DND-41 (cell line): ENCODE data around the gene SUPT3H.

Experiments
- EZH2 ChIP-seq: IDR thresholded peaks from 3 replicates; pipeline ENCODE4 v1.6.1; 2012; ENCODE audit warnings: borderline replicate concordance, low read depth, mild to moderate bottlenecking, moderate library complexity, low read length, inconsistent platforms; ENCODE audit not compliant: severe bottlenecking
- TF ChIP-seq, protein P1 (sequence below): IDR thresholded peaks from 2 replicates; pipeline ENCODE4 v1.5.1; 2012; ENCODE audit warnings: borderline replicate concordance, low read length, moderate library complexity, mild to moderate bottlenecking; ENCODE audit not compliant: poor library complexity, severe bottlenecking; ENCODE audit errors: extremely low read depth

DNA sequence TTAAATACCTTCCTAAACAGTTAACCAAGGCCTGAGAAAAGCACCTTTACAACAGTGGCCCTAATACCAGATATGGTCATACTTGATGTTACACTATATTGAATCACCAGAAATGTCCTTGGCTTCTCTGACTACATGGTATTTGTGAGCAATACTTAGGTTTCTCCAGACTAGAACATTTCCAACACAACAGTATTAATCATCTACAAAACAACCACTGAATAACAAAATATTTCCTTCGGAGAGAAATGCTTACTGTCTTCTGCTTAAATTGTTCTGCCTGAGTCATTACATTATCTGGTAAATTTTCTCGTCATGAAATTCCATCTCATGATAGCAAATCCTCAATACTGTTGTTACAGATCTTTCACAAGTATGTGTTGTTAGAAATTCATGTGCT lies 302.5 kb downstream of the SUPT3H start:
- TF ChIP-seq, protein P1, sequence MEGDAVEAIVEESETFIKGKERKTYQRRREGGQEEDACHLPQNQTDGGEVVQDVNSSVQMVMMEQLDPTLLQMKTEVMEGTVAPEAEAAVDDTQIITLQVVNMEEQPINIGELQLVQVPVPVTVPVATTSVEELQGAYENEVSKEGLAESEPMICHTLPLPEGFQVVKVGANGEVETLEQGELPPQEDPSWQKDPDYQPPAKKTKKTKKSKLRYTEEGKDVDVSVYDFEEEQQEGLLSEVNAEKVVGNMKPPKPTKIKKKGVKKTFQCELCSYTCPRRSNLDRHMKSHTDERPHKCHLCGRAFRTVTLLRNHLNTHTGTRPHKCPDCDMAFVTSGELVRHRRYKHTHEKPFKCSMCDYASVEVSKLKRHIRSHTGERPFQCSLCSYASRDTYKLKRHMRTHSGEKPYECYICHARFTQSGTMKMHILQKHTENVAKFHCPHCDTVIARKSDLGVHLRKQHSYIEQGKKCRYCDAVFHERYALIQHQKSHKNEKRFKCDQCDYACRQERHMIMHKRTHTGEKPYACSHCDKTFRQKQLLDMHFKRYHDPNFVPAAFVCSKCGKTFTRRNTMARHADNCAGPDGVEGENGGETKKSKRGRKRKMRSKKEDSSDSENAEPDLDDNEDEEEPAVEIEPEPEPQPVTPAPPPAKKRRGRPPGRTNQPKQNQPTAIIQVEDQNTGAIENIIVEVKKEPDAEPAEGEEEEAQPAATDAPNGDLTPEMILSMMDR: no peak
- no peak for TF ChIP-seq EZH2
